Iris pigment epithelial cell (primary cell): ENCODE data around the gene COL28A1.

Experiments used
- DNase-seq: peaks from one replicate; pipeline ENCODE4 v3.0.0-alpha.2; 2011; ENCODE audit warnings: low read depth

Gene COL28A1

DNA sequence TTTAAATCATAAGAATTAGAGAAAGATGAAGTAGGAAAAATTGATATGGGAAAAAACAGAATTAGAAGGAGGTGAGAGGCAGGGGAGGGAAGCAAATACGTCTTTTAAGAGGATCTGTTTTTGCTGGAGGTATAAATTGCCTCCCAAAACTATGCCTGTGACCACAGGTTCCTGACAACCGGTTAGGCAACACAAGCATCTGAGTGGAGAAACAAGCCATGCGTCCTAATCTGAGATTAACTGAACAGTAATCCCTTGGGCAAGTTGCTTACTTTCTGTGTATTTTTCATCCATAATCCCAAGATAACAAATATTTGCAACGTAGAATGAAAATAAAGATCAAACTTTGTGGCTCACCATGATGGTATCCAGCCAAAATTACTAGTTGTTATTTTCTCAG, 204.2 kb downstream of the COL28A1 start:
- DNase-seq: no peak

DNA sequence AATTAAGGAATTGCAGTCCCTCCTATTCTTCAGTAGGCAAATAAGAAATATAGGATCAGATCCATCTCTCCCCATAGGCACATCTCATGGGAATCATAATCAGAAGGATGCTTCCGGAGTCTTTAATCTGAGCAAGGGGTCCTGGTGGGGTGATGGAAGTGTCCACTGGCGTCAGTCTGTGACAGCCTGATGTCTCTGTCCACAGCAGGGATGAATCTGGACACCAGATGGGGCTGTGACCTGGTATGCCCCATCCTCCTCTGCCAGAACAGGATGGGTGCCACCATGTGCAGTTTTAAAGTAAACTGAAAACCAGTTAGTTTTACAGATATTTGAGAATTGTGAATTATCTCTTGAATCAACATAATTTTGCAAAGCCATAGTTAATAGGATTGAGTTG, 204.7 kb downstream of the COL28A1 start:
- no peak for DNase-seq

DNA sequence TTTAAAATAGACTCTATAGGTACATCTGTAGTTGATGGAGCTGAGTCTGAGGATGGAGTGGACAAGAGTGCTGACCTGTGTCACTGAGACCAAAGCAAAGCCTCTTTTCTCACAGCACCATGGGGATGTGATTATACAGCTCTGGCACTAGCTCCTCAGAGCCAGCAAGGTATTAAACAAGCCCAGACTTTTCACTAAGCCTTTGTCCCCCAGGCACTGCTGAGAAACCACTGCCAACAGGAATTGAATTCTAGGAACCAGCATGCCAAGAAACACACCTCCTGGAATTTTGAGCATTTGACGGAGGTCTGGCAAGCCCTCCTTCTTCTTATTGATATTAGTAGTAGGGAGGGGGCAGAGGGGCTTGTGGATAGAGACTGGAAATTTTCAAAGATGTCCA, 206.3 kb downstream of the COL28A1 start:
- DNase-seq: no peak

DNA sequence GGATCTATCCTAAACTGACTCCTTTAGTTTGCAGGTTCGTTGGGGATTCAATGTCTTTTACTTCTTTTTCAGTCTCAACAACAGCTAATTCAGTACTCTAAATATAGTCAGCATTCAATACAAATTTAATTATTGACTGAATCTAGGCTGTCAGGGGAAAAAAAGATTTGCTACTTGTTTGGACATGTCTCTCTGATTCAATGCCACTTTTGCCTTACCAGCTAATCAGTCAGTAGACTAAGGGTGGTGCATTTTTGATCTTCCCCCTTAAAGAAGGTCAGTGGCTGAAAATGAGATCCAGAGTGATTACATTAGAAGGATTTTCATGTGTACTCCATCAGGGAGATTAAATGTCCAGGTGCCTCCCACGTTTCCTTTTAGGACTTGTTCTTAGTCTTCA, 208.2 kb downstream of the COL28A1 start:
- DNase-seq: no peak

DNA sequence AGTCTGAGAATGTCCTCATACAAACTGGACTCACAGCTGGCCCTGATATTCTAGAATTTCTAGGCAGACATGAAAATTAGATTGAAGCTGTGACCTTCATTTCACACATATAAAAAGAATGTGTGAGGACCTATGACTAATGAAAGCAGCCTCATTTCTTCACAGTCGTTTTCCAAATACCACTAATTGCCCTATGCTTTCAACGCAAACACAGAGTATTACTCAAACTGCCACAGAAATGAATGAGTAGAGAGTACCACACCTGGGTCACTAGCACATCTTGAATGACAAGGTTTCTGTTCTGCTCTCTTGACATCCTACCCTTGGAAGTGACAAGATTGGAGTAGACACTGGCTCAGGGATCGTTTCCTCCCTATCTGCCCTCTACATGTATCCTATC, 211.0 kb downstream of the COL28A1 start:
- no peak for DNase-seq

DNA sequence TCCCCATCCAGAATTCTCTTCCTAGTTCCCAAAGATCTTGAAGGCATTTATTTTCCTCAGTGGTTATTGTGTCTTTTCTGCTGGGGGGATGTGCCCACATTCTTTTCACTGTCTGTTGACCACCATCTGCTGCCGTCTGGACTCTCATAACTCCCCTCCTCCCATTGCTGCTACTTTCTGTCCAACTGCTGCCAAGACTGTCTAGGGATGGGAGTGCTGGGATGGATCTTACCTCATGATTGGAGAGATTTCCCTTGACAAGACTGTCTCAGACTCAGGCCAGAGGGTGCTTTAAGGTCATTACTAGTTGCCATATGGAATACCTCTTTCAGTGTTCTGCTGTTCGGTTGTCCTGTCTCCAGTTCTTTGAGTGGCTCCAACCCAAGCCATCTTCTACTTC, 211.8 kb downstream of the COL28A1 start:
- DNase-seq: no peak

DNA sequence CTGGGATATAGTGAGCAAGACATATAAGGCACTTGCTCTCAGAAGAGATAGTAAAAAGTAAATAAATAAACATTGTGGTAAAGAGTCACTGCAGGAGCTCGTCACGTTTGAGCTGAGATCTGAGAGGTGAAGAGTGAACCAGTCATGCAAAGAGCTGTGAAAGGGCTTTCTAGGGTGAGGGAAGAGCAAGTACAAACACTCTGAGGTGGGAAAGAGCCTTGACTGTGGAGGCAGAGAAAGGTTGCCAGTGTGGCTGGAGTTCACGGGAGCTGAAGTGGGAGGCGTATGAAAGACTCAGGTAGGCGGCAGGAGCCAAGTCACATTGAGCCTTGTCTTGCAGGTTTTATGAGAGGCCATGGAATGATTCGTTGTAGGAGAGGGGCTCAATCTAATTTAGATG, 212.3 kb downstream of the COL28A1 start:
- DNase-seq: no peak

DNA sequence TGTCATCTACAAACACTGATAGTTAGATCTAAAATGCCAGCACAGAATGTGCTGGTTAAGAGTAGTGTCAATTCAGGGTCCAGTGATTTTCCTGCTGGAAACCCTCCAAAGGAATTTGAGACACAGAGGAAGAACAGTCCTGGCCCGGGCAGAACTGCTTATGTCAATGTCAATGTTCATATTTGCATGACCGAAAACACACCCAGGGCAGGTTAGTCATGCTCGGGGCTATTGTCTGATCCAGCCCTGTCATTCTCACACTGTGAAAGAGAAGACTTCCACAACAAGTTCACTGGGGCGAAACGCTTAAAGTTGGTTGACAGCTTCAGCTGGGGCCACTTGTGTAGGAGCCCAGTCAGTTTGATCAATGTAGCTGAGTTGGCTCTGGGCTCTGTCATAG, 214.0 kb downstream of the COL28A1 start:
- DNase-seq: no peak

DNA sequence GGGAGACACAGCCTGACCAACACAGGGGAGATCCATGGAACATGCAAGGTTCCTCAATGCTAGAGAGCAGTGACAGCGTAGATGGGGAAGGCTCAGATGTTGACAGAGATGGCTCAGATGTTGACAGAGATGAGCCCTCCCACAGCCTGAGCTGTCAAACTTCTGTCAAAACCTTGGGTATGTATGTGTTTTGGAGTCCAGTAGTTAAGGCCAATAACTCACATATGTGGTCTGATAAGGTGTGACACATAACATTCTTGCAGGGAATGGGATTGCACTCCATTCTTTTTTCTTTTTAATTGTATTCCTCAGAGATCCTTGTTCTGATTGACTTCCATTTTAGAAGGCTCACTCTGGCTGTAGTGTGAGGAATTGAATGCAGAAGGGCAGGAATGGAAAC, 217.1 kb downstream of the COL28A1 start:
- DNase-seq: no peak

DNA sequence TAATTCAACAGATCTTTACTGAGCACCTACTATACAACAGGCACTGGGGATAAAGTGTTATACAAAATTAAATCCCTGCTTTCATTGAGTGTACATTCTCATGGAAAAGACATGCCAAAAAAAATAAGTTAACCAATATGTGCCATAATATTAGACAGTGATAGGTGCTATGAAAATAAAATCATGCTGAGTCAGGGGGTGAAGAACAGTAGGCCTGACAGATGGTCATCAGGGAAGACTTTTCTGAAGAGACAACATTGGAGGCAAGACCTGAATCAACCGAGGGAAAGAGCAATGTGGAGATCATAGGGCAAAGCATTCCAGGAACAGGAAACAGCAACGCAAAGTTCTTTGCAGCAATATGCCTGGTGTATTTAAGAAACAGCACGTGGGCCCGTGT, 217.8 kb downstream of the COL28A1 start:
- DNase-seq: no peak

DNA sequence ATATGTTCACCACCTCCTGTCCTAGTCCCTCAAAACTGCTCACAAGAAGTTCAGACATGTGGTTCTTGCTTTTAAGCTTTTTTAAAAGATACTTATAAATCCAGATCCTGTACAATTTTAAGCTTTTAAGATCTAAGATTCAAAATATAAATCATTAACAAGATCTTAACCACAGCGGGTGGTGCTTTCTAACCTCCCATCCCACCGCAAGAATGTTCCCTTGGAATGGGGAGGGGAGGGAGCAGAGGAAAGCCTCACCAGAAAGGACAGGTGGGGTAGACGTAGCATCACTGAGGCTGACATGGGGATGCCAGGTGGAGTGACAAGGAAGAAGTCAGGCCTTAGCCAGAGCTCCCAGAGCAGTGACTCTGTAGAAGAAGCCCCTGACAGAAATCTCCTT, 219.8 kb downstream of the COL28A1 start:
- DNase-seq: no peak

DNA sequence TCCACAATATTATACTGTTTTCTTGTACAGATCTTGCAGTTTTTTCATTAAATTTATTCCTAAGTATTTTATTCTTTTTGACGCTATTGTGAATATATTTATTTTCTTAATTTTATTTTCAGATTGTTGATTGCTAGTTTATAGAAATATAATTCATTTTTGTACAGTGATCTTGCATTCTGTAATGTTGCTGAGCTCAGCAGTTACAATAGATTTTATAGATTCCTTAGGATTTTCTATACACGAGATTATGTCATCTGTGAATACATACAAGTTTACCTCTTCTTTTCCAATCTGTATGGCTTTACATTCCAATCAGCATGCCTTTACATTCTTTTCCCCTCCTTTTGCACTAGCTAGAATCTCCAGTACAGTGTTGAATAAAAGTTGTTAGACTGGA, 223.3 kb downstream of the COL28A1 start:
- no peak for DNase-seq

DNA sequence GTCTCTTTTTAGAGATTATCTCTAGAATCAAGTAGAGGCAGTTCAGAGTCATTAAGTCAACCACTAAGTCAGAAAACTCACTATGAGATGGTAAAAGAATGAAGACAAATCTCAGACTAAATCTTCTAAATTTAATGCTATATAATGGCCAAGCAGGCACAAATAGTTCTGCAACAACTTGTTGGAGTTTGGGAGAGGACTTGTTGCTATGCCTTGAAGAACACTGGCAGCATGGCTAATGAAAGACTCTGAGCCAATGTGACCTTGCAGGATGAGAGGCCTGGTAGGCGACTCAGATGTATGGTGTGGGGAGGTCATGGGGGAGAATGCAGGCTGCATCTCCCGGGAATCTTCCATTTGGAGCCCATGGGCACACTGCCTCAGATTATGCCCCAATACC, 224.7 kb downstream of the COL28A1 start:
- no peak for DNase-seq

DNA sequence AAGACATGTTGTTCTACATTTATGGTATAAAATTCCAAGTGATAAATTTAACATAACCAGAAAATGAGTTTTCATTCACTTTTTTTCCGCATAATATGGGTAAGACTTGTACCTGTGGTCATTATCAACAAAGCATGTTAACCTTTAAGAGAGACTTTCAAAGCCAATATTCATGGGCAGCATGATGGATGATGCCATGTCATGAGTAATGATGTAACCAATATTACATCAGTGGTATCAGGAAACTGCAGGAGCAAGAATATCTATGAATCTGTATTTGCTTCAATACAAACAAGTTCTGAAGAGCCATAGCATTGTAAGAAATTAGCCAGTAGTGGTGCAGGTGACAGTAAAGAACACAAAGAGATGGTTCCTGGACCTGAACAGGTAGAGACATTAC, 226.5 kb downstream of the COL28A1 start:
- DNase-seq: no peak
